ENCODE data around the gene FAM234B. TPM values are rescaled to one million over a fixed set of nuclear protein-coding genes. Genes with fewer than 3 reads are reported as not detected.

Gene FAM234B
- total RNA-seq, 3 donors from 2014 or later (not counting 1 experiment from before 2014, with no cell fraction given) = 5.5 to 8.7 (median 6.6) TPM

DNA sequence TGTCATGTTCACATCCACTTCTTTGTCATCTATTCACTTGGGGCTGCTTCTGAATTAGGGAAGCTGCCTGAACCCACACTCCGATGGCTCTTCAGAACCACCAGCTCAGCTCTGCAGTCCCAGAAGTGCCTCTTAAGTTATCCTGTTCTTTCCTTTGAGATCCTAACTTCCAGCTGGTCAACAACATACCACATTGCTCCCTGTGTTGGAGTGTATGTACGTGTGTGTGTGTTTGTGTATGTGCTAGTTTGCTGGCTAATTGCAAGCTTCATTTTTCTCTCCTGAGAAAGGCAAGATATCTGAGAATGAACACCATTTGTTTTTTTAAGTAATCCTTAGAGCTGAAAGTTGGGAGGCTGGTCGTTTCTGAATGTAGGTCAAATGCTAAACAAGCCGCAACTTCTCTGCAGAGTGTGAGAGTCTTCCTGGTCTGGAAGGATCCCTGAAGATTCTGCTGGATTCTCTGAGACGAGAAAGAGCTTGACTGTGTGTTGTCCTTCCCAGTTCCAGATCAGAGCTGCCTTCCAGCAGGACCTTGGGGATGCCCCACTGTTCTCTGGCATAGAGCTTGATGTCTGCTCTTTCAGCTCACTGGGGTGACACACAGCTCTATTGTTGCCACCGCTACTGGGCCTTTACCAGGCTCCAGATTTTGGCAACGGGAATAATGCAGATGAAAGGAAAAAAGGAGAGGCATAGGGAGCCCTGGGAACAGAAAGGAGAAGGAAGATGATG lies 58.4 kb downstream of the FAM234B start:
- no peaks in the 10 kb centered on the region for H3K27me3 ChIP-seq (ENCODE audit: control insufficient read depth, insufficient read depth, low read length)
- no peaks in the 10 kb centered on the region for H3K36me3 ChIP-seq (ENCODE audit: control insufficient read depth, insufficient read depth, low read length)
- Mint-ChIP-seq H3K27ac (peak overlapping the region; percentile 82 to 97), H3K36me3 (no peaks in the 10 kb centered on the region), H3K4me3 (peak overlapping the region; percentile 90), H3K4me1 (peaks cover 38 to 44% of the 10 kb centered on the region in 2 donors), H3K9me3 (no peaks in the 10 kb centered on the region), H3K27me3 (ENCODE audit: low read depth in 2 of 2) (peaks cover 0 to 2% of the 10 kb centered on the region in 2 donors)
- 82% methylated on average over 7 of the region's 7 CpGs for WGBS (ENCODE audit: insufficient coverage)
- ATAC-seq (no peak), DNase-seq (peak in 1 of 2 donors; percentile 14)
- no peak overlapping the region for H3K4me3 ChIP-seq (ENCODE audit: low read length)
- TF ChIP-seq, protein P1, sequence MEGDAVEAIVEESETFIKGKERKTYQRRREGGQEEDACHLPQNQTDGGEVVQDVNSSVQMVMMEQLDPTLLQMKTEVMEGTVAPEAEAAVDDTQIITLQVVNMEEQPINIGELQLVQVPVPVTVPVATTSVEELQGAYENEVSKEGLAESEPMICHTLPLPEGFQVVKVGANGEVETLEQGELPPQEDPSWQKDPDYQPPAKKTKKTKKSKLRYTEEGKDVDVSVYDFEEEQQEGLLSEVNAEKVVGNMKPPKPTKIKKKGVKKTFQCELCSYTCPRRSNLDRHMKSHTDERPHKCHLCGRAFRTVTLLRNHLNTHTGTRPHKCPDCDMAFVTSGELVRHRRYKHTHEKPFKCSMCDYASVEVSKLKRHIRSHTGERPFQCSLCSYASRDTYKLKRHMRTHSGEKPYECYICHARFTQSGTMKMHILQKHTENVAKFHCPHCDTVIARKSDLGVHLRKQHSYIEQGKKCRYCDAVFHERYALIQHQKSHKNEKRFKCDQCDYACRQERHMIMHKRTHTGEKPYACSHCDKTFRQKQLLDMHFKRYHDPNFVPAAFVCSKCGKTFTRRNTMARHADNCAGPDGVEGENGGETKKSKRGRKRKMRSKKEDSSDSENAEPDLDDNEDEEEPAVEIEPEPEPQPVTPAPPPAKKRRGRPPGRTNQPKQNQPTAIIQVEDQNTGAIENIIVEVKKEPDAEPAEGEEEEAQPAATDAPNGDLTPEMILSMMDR (IDR thresholded peaks at IDR 0.05) = no peak
- no peak overlapping the region for H3K27ac ChIP-seq (ENCODE audit: low read length)
- no peaks in the 10 kb centered on the region for H3K9me3 ChIP-seq (ENCODE audit: control insufficient read depth, insufficient read depth, low read length)
- intact Hi-C loops (cut with micrococcal nuclease) = loop anchor here (5.0 kb wide), 2 partner anchors 385 to 1670 kb away; partner anchors contain the start of gene CDKN1B
- peaks cover 30% of the 10 kb centered on the region for H3K4me1 ChIP-seq (ENCODE audit: control insufficient read depth, insufficient read depth, low read length)

DNA sequence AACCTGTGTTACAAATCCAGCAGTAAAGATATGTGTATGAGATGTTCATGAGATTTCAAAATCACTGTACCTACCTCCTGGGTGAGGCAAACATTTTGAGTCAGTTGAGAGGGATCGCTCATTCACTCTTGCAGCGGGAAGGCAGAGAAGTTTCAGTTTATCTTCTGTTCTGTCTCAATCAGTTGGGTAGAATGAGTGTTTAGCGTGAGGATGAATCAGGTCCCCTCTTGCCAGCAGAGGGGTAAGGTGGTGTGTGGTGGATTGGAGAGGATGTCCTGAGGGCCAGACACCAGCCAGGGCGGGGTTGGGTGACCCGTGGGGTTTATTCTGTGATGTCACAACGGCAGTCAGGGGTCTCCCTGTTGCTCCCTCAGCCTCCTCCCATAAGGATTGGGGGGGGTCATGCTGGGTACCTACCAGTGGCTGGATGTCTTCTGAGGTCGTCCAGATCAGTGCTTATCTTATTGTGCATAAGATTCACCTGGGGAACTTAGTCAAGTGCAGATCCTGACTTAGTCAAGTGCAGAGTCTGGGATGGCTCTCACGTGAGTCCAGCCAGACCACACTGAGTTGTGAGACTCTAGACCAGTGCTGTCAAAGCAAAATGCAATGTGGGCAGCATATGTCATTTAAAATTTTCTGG lies 59.3 kb downstream of the FAM234B start, which contains the start of gene GSG1:
Gene GSG1 (minus strand): TSS at position 277 of the 643 bp plus-strand sequence. CDS start 155 bp downstream, at position 122.
- Mint-ChIP-seq H3K4me1 (peaks cover 30 to 35% of the 10 kb centered on the region in 2 donors), H3K27me3 (ENCODE audit: low read depth in 2 of 2) (peaks cover 6 to 7% of the 10 kb centered on the region in 2 donors), H3K36me3 (no peaks in the 10 kb centered on the region), H3K9me3 (no peaks in the 10 kb centered on the region), H3K27ac (peak within 1 kb of the TSS; percentile 82 to 97), H3K4me3 (peak within 1 kb of the TSS; percentile 90)
- TF ChIP-seq, protein P1 (IDR thresholded peaks at IDR 0.05) = no peak
- Histone ChIP-seq H3K9me3 (ENCODE audit: control insufficient read depth, insufficient read depth, low read length) (no peaks in the 10 kb centered on the region), H3K4me3 (ENCODE audit: low read length) (no peak within 1 kb of the TSS), H3K27ac (ENCODE audit: low read length) (no peak within 1 kb of the TSS), H3K4me1 (ENCODE audit: control insufficient read depth, insufficient read depth, low read length) (peaks cover 22% of the 10 kb centered on the region), H3K27me3 (ENCODE audit: control insufficient read depth, insufficient read depth, low read length) (no peaks in the 10 kb centered on the region), H3K36me3 (ENCODE audit: control insufficient read depth, insufficient read depth, low read length) (no peaks in the 10 kb centered on the region)
- intact Hi-C loops (cut with micrococcal nuclease) = loop anchor here (5.0 kb wide), 2 partner anchors 386 to 1669 kb away; partner anchors contain the start of gene CDKN1B
- WGBS (ENCODE audit: insufficient coverage) = 79% methylated on average over 7 of the region's 8 CpGs
- ATAC-seq (no peak), DNase-seq (peak in 1 of 2 donors; percentile 9)

DNA sequence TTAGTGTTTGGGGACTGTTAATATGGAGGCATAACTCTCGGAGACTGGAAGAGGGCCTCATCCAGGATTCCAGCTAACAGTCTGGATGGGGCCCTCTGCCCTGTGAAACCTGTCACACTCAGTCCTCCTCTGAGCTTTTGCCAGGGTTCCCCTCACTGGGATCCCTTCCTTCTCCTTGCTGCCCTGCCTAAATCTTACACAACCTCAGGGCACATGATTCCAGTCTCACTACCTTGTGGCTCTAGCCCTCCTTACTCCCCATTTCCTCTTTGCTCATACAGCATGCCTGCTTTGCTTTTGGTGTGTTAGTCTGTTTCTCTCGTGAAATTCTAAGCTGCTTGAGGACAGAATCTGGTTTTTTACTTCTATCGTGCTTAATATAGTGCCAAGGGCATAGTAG lies 60.2 kb downstream of the FAM234B start:
- no peaks in the 10 kb centered on the region for H3K9me3 Mint-ChIP-seq
- no peak overlapping the region for H3K4me3 ChIP-seq (ENCODE audit: low read length)
- H3K4me1 Mint-ChIP-seq = peaks cover 21 to 26% of the 10 kb centered on the region in 2 donors
- TF ChIP-seq, protein P1 (IDR thresholded peaks at IDR 0.05) = no peak
- intact Hi-C loops (cut with micrococcal nuclease) = loop anchor here (5.0 kb wide), 2 partner anchors 387 to 1668 kb away; partner anchors contain the start of gene CDKN1B
- H3K27ac Mint-ChIP-seq = peak overlapping the region in 1 of 2 donors; percentile 54
- H3K27ac ChIP-seq (ENCODE audit: low read length) = no peak overlapping the region
- no peaks in the 10 kb centered on the region for H3K9me3 ChIP-seq (ENCODE audit: control insufficient read depth, insufficient read depth, low read length)
- no peak for ATAC-seq
- peaks cover 11 to 12% of the 10 kb centered on the region in 2 donors for H3K27me3 Mint-ChIP-seq (ENCODE audit: low read depth in 2 of 2)
- no peaks in the 10 kb centered on the region for H3K36me3 Mint-ChIP-seq
- no peaks in the 10 kb centered on the region for H3K36me3 ChIP-seq (ENCODE audit: control insufficient read depth, insufficient read depth, low read length)
- 100% methylated on average over 1 of the region's 3 CpGs for WGBS (ENCODE audit: insufficient coverage)
- H3K27me3 ChIP-seq (ENCODE audit: control insufficient read depth, insufficient read depth, low read length) = no peaks in the 10 kb centered on the region
- no peak overlapping the region for H3K4me3 Mint-ChIP-seq
- H3K4me1 ChIP-seq (ENCODE audit: control insufficient read depth, insufficient read depth, low read length) = peaks cover 17% of the 10 kb centered on the region
- DNase-seq = no peak
